HepG2 (cell line): ENCODE data around the gene OR52H1.

Experiments
- CC2D1A ChIP-seq: sonication (generic); formaldehyde crosslinking; IDR thresholded peaks from 2 replicates; pipeline ENCODE4 v1.8.1; 2023; ENCODE audit warnings: mild to moderate bottlenecking, missing genetic modification reagents
- ZNF512 ChIP-seq: sonication (generic); formaldehyde crosslinking; IDR thresholded peaks from 2 replicates; pipeline ENCODE4 v1.4.0; 2020; ENCODE audit warnings: mild to moderate bottlenecking, missing genetic modification reagents

- TF ChIP-seq CC2D1A (CRISPR knock-in tag) (no peak), ZNF512 (CRISPR knock-in tag) (no peak)
Measured at GRCh38 chr11:5500393-5500801, 47.9 kb downstream of the OR52H1 start.
